Natural killer cell treated with Interleukin-12 subunit alpha and Interleukin-12 subunit beta and Interleukin-15 and Interleukin-18, amount 100 ng/mL, for 72 hours (primary cell): Measurements from ENCODE around the gene ZER1. TPM values are rescaled to one million over a fixed set of nuclear protein-coding genes. Genes with fewer than 3 reads are reported as not detected.
A peak's percentile ranks its signal among the peaks of the same experiment; 100 is the strongest.

Experiments used
- ATAC-seq, 2 donors: fragments of 150-1000 bp; cut with Tn5 transposase in 1 of 2; sonication (Bioruptor Pico), chemical (Tn5 transposase) in 1 of 2; 2 replicates each; pipeline ENCODE4 v1.10.0; 2021
- DNase-seq: peaks from one replicate; pipeline ENCODE4 v3.0.0; 2022; ENCODE audit warnings: low spot score
- H3K27ac Mint-ChIP-seq, 2 donors: 1 replicate in 1 of 2; 2 replicates in 1 of 2; pipeline ENCODE4 v1.8.0; 2022; ENCODE audit warnings: mixed read lengths in 2 of 2, mild to moderate bottlenecking in 1 of 2, moderate library complexity in 1 of 2
- H3K27me3 Mint-ChIP-seq, 2 donors: 1 replicate in 1 of 2; 2 replicates in 1 of 2; pipeline ENCODE4 v1.8.0; 2022; ENCODE audit warnings: mixed read lengths in 2 of 2
- H3K36me3 Mint-ChIP-seq: one replicate; pipeline ENCODE4 v1.8.0; 2022; ENCODE audit warnings: mixed read lengths
- H3K4me1 Mint-ChIP-seq, 2 donors: 1 replicate in 1 of 2; 2 replicates in 1 of 2; pipeline ENCODE4 v1.8.0; 2022; ENCODE audit warnings: low read depth in 2 of 2, mixed read lengths in 2 of 2, mild to moderate bottlenecking in 1 of 2
- H3K4me3 Mint-ChIP-seq: one replicate; pipeline ENCODE4 v1.8.0; 2022; ENCODE audit warnings: mixed read lengths
- H3K9me3 Mint-ChIP-seq: 2 replicates; pipeline ENCODE4 v1.8.0; 2022; ENCODE audit warnings: mixed read lengths
- total RNA-seq, 2 donors: library from RNA; stranded (reverse); gene quantifications; one replicate each; pipeline ENCODE4 v1.2.3, GENCODE V29; 2022

Gene ZER1
- total RNA-seq, result 10 to 100 TPM; 21.5 to 22.4 TPM

DNA sequence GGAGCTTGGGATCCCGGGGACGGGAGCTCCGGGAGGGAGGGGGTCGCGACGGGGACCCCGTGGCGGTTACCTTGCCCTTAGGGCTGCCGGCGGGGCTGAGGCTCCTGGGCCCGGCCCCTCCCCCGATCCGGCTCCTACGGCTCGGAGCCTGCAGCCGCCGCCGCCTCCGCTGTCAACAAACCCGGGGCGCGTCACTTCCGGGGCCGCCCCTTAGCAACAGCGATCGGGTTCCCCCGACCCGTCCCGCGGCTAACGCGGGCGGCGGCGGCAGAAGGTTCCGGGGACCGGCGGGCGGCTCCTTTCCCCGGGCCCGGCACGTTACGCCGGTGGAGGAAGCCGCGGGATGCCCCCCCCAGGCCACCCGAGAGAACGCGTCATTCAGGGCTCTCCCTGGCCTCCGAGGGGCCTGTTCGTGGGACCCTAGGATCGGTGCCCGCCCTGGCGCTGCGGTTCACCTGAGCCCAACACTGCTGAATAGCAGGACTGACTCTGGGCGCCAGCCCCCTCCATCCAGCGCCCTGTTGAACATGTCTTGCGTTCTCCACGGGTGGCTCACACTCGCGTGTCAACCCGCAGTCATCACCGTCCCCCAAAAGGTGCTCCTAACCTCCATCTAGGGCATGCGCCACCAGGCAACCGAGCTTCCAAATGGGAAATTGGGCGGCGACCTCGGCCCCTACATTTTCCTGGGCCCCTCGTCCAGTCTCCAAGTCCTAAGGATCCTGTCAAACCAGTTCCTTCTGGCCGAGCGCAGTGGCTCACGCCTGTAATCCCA is at the start of gene ZER1:
TSS of gene ZER1 (minus strand) at position 183 of the 775 bp plus-strand sequence. CDS start 16,362 bp downstream, outside the sequence.
- Mint-ChIP-seq H3K27ac (peak within 1 kb of the TSS; percentile 74 to 86), H3K4me1 (peaks cover 21 to 25% of the 10 kb centered on the region in 2 donors), H3K27me3 (no peaks in the 10 kb centered on the region), H3K36me3 (peaks cover 7% of the 10 kb centered on the region), H3K4me3 (peak within 1 kb of the TSS; percentile 97), H3K9me3 (peaks cover 3% of the 10 kb centered on the region)
- DNase-seq (peak; percentile 95), ATAC-seq (peak; percentile 98)

DNA sequence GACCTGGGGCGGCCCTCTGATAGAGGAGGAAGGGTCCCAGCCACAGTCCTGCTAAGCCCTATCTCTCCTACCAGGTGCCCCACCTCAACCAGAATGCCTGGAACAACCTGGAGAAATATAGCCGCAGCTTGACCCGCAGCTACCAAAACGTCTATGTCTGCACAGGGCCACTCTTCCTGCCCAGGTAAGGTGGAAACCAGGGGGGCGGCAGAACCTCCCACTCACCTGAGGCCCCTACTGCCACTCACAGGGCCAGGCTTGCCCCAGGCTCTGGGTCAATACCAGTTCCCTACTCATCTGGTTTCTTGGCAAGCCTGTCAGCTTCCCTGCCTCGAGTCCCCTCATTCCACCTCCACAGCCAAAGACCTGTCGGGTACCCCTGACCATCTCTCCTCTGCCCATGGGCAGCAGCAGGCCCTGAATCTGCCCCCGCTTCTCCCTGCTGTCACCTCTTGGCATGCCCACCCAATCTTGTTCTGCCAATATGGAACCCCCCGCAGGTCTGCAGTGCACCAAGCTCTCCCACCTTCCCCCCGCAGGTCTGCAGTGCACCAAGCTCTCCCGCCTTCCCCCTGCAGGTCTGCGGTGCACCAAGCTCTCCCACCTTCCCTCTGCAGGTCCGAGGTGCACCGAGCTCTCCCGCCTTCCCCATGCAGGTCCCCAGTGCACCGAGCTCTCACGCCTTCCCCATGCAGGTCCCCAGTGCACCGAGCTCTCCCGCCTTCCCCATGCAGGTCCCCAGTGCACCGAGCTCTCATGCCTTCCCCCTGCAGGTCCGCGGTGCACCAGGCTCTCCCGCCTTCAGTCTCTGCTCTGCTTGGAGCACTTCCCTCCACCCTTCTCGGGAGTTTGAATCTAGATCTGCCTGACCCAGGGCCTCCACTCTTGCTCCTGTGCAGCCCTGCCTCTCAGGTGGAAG is 49.2 kb upstream of the ZER1 start:
- Mint-ChIP-seq H3K9me3 (no peaks in the 10 kb centered on the region), H3K4me3 (peak overlapping the region; percentile 17)
- no peak for ATAC-seq

DNA sequence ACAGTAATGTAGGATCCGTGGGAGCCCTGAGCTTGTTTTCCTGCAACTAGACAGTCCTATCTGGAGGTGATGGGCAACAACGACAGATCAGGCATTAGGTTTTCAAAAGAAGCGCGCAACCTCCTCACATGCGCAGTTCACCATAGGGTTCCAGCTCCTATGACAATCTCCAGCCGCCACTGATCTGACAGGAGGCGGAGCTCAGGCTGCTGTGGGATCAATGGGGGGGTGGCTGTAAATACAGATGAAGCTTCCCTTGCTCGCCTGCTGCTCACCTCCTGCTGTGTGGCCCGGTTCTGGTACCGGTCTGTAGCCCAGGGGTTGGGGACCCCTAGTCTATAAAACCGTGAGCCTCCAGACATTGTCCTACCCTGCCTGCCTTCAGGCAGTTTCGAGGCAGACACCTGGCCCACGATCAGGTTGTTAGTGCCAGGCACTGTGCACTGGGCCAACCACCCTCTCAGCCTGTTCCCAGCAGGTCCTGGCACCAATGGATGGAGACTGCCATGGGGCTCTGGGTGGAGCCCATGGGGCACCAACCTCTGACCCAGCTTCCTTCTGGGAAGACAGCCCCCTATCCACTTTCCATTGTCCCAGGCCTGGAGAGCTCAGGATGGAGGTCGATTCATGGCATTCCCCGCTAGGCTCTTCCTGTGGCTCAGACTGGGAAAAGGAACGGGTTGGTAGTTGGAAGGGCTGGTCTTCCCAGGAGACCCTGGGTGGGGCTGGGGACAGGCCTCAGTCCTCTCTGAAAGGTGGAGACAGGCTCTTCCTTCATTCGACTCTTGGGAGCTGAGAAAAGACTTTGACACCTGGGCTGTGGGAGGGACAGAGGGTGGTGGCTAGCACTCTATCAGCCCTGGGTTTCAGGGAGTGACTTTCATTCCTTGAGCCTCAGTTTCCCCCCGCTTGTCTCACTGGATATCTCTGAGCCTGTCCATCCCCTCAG is 48.3 kb upstream of the ZER1 start:
- H3K9me3 Mint-ChIP-seq, result no peaks in the 10 kb centered on the region
- H3K4me3 Mint-ChIP-seq, result peak overlapping the region; percentile 78
- peaks cover 7 to 9% of the 10 kb centered on the region in 2 donors for H3K4me1 Mint-ChIP-seq
- no peaks in the 10 kb centered on the region for H3K27me3 Mint-ChIP-seq
- H3K36me3 Mint-ChIP-seq, result no peaks in the 10 kb centered on the region
- ATAC-seq, result no peak
- H3K27ac Mint-ChIP-seq, result peak overlapping the region in 1 of 2 donors; percentile 66
- no peak for DNase-seq

More for the DNA sequence above, 49.2 kb upstream of the ZER1 start:
- no peak for DNase-seq
- Mint-ChIP-seq H3K27me3 (no peaks in the 10 kb centered on the region), H3K4me1 (peaks cover 7 to 9% of the 10 kb centered on the region in 2 donors), H3K27ac (no peak overlapping the region), H3K36me3 (no peaks in the 10 kb centered on the region)

DNA sequence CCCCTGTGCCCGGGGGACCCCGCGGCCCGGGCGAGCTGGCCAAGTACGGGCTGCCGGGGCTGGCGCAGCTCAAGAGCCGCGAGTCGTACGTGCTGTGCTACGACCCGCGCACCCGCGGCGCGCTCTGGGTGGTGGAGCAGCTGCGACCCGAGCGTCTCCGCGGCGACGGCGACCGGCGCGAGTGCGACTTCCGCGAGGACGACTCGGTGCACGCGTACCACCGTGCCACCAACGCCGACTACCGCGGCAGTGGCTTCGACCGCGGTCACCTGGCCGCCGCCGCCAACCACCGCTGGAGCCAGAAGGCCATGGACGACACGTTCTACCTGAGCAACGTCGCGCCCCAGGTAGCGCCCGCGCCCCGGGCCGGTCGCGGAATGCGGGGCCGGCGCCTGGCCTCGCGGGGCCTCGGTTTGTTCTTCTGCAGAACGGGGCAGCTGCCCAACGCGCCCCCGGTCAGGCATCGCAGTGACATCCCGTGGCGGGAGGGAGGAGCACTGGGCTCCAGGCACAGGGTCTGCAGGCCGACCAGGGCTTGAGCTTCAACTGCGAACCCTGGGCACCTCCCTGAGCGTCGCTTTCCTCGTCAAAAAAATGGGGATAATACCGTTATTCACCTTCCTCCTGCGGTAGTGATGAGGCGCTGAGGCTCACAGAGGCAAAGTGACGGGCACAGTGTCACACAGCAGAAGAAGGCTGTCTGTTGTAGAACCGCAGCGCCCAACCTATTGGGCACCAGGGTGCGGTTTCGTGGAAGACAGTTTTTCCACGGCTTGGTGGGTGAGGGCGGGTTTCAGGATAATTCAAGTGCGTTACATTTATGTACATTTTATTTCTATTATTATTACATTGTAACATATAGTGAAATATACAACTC is 47.4 kb upstream of the ZER1 start:
- H3K36me3 Mint-ChIP-seq, result no peaks in the 10 kb centered on the region
- H3K4me1 Mint-ChIP-seq, result peaks cover 7 to 9% of the 10 kb centered on the region in 2 donors
- H3K27me3 Mint-ChIP-seq, result no peaks in the 10 kb centered on the region
- ATAC-seq, result peak; percentile 63 to 65
- no peaks in the 10 kb centered on the region for H3K9me3 Mint-ChIP-seq
- peak overlapping the region; percentile 78 for H3K4me3 Mint-ChIP-seq
- DNase-seq, result no peak
- H3K27ac Mint-ChIP-seq, result peak overlapping the region in 1 of 2 donors; percentile 66

GRCh38 chr9:128818099-128818838 is 46.5 kb upstream of the ZER1 start, which contains the start of gene ENDOG:
Gene ENDOG (plus strand): TSS chr9:128818500. CDS start chr9:128818685, 185 bp downstream.
- Mint-ChIP-seq H3K27me3 (no peaks in the 10 kb centered on the region), H3K36me3 (no peaks in the 10 kb centered on the region), H3K9me3 (no peaks in the 10 kb centered on the region), H3K4me1 (peaks cover 7 to 9% of the 10 kb centered on the region in 2 donors), H3K4me3 (peak within 1 kb of the TSS; percentile 81), H3K27ac (peak within 1 kb of the TSS; percentile 47 to 82)
- DNase-seq, result peak; percentile 98
- ATAC-seq, result peak; percentile 96 to 97

- H3K27ac Mint-ChIP-seq, result no peak overlapping the region
- H3K27me3 Mint-ChIP-seq, result no peaks in the 10 kb centered on the region
These were observed 39.1 kb upstream of the ZER1 start for GRCh38 chr9:128810873-128811272.

GRCh38 chr9:128809831-128810230 is 38.1 kb upstream of the ZER1 start:
- Mint-ChIP-seq H3K36me3 (peaks cover 5% of the 10 kb centered on the region), H3K4me1 (no peaks in the 10 kb centered on the region), H3K27ac (no peak overlapping the region), H3K27me3 (no peaks in the 10 kb centered on the region), H3K9me3 (no peaks in the 10 kb centered on the region), H3K4me3 (no peak overlapping the region)
- ATAC-seq, result no peak
- no peak for DNase-seq

More at GRCh38 chr9:128810873-128811272, 39.1 kb upstream of the ZER1 start:
- ATAC-seq, result no peak
- Mint-ChIP-seq H3K36me3 (peaks cover 5% of the 10 kb centered on the region), H3K4me1 (no peaks in the 10 kb centered on the region), H3K4me3 (no peak overlapping the region), H3K9me3 (no peaks in the 10 kb centered on the region)
- DNase-seq, result no peak

- Mint-ChIP-seq H3K36me3 (peaks cover 5% of the 10 kb centered on the region), H3K4me1 (no peaks in the 10 kb centered on the region), H3K9me3 (no peaks in the 10 kb centered on the region), H3K27me3 (no peaks in the 10 kb centered on the region), H3K27ac (no peak overlapping the region), H3K4me3 (no peak overlapping the region)
- ATAC-seq (peak in 1 of 2 donors; percentile 20), DNase-seq (no peak)
These were observed 37.4 kb upstream of the ZER1 start for GRCh38 chr9:128809036-128809599.

GRCh38 chr9:128808543-128808942 is 36.8 kb upstream of the ZER1 start:
- Mint-ChIP-seq H3K4me3 (no peak overlapping the region), H3K9me3 (no peaks in the 10 kb centered on the region), H3K4me1 (no peaks in the 10 kb centered on the region), H3K27me3 (no peaks in the 10 kb centered on the region), H3K36me3 (peaks cover 5% of the 10 kb centered on the region), H3K27ac (peak overlapping the region in 1 of 2 donors; percentile 19)
- no peak for DNase-seq
- ATAC-seq, result no peak

- H3K9me3 Mint-ChIP-seq, result no peaks in the 10 kb centered on the region
- H3K4me3 Mint-ChIP-seq, result no peak overlapping the region
- ATAC-seq (peak in 1 of 2 donors; percentile 34), DNase-seq (no peak)
- peaks cover 5% of the 10 kb centered on the region for H3K36me3 Mint-ChIP-seq
- H3K27ac Mint-ChIP-seq, result no peak overlapping the region
- H3K4me1 Mint-ChIP-seq, result no peaks in the 10 kb centered on the region
- no peaks in the 10 kb centered on the region for H3K27me3 Mint-ChIP-seq
These were observed 36.1 kb upstream of the ZER1 start for GRCh38 chr9:128807827-128808226.

- Mint-ChIP-seq H3K4me3 (no peak overlapping the region), H3K36me3 (peaks cover 10% of the 10 kb centered on the region), H3K9me3 (no peaks in the 10 kb centered on the region), H3K4me1 (no peaks in the 10 kb centered on the region), H3K27ac (no peak overlapping the region), H3K27me3 (no peaks in the 10 kb centered on the region)
- ATAC-seq (no peak), DNase-seq (no peak)
These were observed 33.9 kb upstream of the ZER1 start for GRCh38 chr9:128805661-128806060.
